ENCODE results near the gene SPATA13.

GRCh38 chr13:24355103-24355502, 194.6 kb downstream of the SPATA13 start:
- TF ChIP-seq EZH2 (IDR thresholded peaks at IDR 0.05; ENCODE audit: insufficient read depth, poor library complexity, severe bottlenecking) (no peak), EZH2phosphoT487 (IDR thresholded peaks at IDR 0.05; ENCODE audit: insufficient read depth, low read depth) (no peak)

All from GM23248 (cell line).